A673 (cell line): ENCODE measurements around the gene CFAP97D2.

Experiments
- CTCF ChIP-seq: fragments of 300-800, 200-600 bp; sonication (generic); conservative IDR thresholded peaks from 2 replicates; pipeline ENCODE4 v1.5.1; 2017; ENCODE audit warnings: low read depth, mild to moderate bottlenecking, antibody characterized with exemption, low read length, moderate library complexity, mixed read lengths
- EZH2 ChIP-seq: fragments of 200-600 bp; sonication (generic); IDR thresholded peaks from 2 replicates; pipeline ENCODE4 v1.6.1; 2017; ENCODE audit warnings: borderline replicate concordance, low read depth, mild to moderate bottlenecking, mixed read lengths, antibody characterized with exemption, low read length; ENCODE audit not compliant: poor library complexity, severe bottlenecking

DNA sequence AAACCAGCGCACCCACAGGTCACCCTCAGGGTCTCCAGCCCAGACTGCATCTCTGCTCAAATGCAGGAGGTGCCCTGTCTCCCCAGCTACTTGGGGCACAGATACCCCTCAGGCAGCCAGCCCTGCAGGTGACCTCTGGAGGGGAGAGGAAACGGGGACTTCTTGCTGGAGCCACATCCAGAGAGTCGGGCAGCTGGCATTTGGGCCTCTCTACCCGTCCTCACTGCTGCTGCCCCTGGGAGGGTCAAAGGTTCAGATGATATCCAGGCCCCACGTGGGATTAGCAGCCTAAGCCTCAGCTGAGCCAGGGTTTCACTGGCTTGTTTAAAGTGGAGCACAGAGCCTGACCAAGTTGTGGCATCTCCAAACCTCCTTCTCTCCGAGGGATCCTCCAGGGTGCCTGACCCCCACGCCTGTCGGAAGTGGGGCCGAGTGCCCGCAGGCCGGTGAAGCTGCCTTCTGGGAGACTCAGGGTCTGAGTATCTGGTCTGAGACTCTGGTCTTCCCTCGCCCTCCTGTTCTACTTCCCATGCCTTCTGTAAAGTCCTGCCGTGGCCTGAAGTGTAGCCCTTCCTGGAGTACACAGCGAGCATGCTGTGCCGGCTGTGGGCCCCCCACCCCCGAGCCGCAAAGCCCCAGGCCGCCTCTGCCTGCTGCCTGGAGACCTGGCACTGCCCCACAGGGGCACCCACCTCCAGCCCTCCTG is 48.8 kb upstream of the CFAP97D2 start:
- TF ChIP-seq CTCF (no peak), EZH2 (no peak)
